HCT116 (cell line): ENCODE data around the gene NFKB1. TPM values are rescaled to one million over a fixed set of nuclear protein-coding genes. Genes with fewer than 3 reads are reported as not detected.

ENCODE experiments used
- ATAC-seq: fragments of 200-7000 bp; cut with Tn5 transposase; 2 replicates; pipeline ENCODE4 v1.9.1; 2020; ENCODE audit warnings: mild to moderate bottlenecking, moderate library complexity
- BruUV-seq: library from RNA; stranded (reverse); fragments of 400-500 nt; replicated peaks from 2 replicates; lab custom pipeline; 2021; lab: Mats Ljungman, UMichigan
- CTCF ChIA-PET: fragments of 300-600 bp; sonication (Branson Sonifier 250); formaldehyde crosslinking; loops from one replicate; lab custom pipeline; 2021; ENCODE audit warnings: antibody characterized with exemption; lab: Charles Lee
- POLR2A ChIA-PET: fragments of 300-600, 350-600 bp; sonication (Branson Sonifier 250); formaldehyde crosslinking; loops from one replicate; lab custom pipeline; 2021; ENCODE audit warnings: antibody characterized with exemption; lab: Charles Lee
- RAD21 ChIA-PET, 2 experiments: fragments of 300-600 bp; sonication (Branson Sonifier 250); formaldehyde crosslinking; loops; one replicate each; lab custom pipeline; 2023; ENCODE audit warnings: low total read pairs in 2 of 2; ENCODE audit not compliant: uncharacterized antibody in 2 of 2, unreplicated experiment in 2 of 2, low non-redundant PET in 1 of 2; lab: Charles Lee
- DNase-seq: peaks from one replicate; pipeline ENCODE4 v3.0.0-alpha.2; 2010; ENCODE audit warnings: low read depth, low spot score
- H2AFZ ChIP-seq: fragments of 200-600 bp; shearing (Covaris generic), sonication (generic); 2 replicates; pipeline ENCODE4 v1.6.1; 2017; ENCODE audit warnings: low read depth, mixed run types, mixed read lengths, antibody characterized with exemption, low read length; ENCODE audit not compliant: poor library complexity, severe bottlenecking
- H3K27ac ChIP-seq: 2 replicates; pipeline ENCODE4 v1.5.1; 2012; ENCODE audit warnings: low read depth, low read length
- H3K27me3 ChIP-seq: fragments of 200-600 bp; sonication (generic); 2 replicates; pipeline ENCODE4 v1.6.1; 2016; ENCODE audit warnings: mixed run types, low read length, mixed read lengths; ENCODE audit not compliant: insufficient read depth
- H3K36me3 ChIP-seq, 2 experiments: fragments of 200-500 bp in 1 of 2; fragments of 200-600 bp in 1 of 2; sonication (Bioruptor generic) in 1 of 2; sonication (generic) in 1 of 2; 2 replicates each; pipeline versions ENCODE4 v1.5.1 to v1.6.1; 2014 to 2016; ENCODE audit warnings: low read length in 2 of 2, inconsistent platforms in 1 of 2, mixed read lengths in 1 of 2, mixed run types in 1 of 2; ENCODE audit not compliant: insufficient read depth in 2 of 2, control insufficient read depth in 1 of 2
- H3K4me1 ChIP-seq, 2 experiments: fragments of 200-600 bp in 1 of 2; sonication (generic) in 1 of 2; 2 replicates each; pipeline versions ENCODE4 v1.5.1 to v1.6.1; 2012 to 2017; ENCODE audit warnings: low read length in 2 of 2, inconsistent platforms in 1 of 2, mild to moderate bottlenecking in 1 of 2, mixed read lengths in 1 of 2, mixed run types in 1 of 2, moderate library complexity in 1 of 2; ENCODE audit not compliant: insufficient read depth in 2 of 2, control insufficient read depth in 1 of 2
- H3K4me2 ChIP-seq: fragments of 200-600 bp; sonication (generic); 2 replicates; pipeline ENCODE4 v1.6.1; 2017; ENCODE audit warnings: mixed run types, low read length, mixed read lengths
- H3K4me3 ChIP-seq, 2 experiments: fragments of 200-600 bp in 1 of 2; sonication (generic) in 1 of 2; replicated peaks in 1 of 2; 2 replicates each; pipeline ENCODE4 v1.5.1; 2011 to 2016; ENCODE audit warnings: low read length in 2 of 2, control low read depth in 1 of 2, low read depth in 1 of 2, mild to moderate bottlenecking in 1 of 2, mixed read lengths in 1 of 2, mixed run types in 1 of 2
- H3K79me2 ChIP-seq: fragments of 200-600 bp; sonication (generic); 2 replicates; pipeline ENCODE4 v1.6.1; 2017; ENCODE audit warnings: mild to moderate bottlenecking, mixed run types, low read length, moderate library complexity, mixed read lengths; ENCODE audit not compliant: insufficient read depth
- H3K9ac ChIP-seq: fragments of 200-600 bp; sonication (generic); 2 replicates; pipeline ENCODE4 v1.6.1; 2016; ENCODE audit warnings: low read length, mixed read lengths
- H3K9me2 ChIP-seq: fragments of 200-600 bp; sonication (generic), shearing (Covaris generic); 2 replicates; pipeline ENCODE4 v1.6.1; 2017; ENCODE audit warnings: mixed run types, mild to moderate bottlenecking, moderate library complexity; ENCODE audit not compliant: insufficient read depth
- H3K9me3 ChIP-seq, 2 experiments: fragments of 200-500 bp in 1 of 2; fragments of 200-600 bp in 1 of 2; sonication (Bioruptor generic) in 1 of 2; sonication (generic) in 1 of 2; 2 replicates each; pipeline ENCODE4 v1.6.1; 2014 to 2017; ENCODE audit warnings: low read length in 2 of 2, mixed read lengths in 2 of 2, inconsistent platforms in 1 of 2, low read depth in 1 of 2, mild to moderate bottlenecking in 1 of 2, mixed run types in 1 of 2, moderate library complexity in 1 of 2; ENCODE audit not compliant: control insufficient read depth in 1 of 2, insufficient read depth in 1 of 2
- H4K20me1 ChIP-seq: fragments of 200-600 bp; sonication (generic), shearing (Covaris generic); 2 replicates; pipeline ENCODE4 v1.6.1; 2017; ENCODE audit warnings: mixed run types, mild to moderate bottlenecking, moderate library complexity; ENCODE audit not compliant: insufficient read depth
- ATF3 ChIP-seq: IDR thresholded peaks from 2 replicates; pipeline ENCODE4 v1.6.1; 2012
- CEBPB ChIP-seq: IDR thresholded peaks from 2 replicates; pipeline ENCODE4 v1.6.1; 2012; ENCODE audit warnings: low read depth
- EGR1 ChIP-seq: IDR thresholded peaks from 2 replicates; pipeline ENCODE4 v1.6.1; 2012; ENCODE audit warnings: low read depth
- EZH2 ChIP-seq: fragments of 200-600 bp; sonication (generic); IDR thresholded peaks from 2 replicates; pipeline ENCODE4 v1.6.1; 2017; ENCODE audit warnings: antibody characterized with exemption, mixed run types
- FOSL1 ChIP-seq: IDR thresholded peaks from 2 replicates; pipeline ENCODE4 v1.6.1; 2012; ENCODE audit warnings: low read depth
- JUND ChIP-seq: IDR thresholded peaks from 2 replicates; pipeline ENCODE4 v1.6.1; 2012
- POLR2A ChIP-seq: IDR thresholded peaks from 2 replicates; pipeline ENCODE4 v1.7.0; 2011; ENCODE audit warnings: borderline replicate concordance; ENCODE audit not compliant: insufficient read depth, insufficient read length; ENCODE audit errors: extremely low read depth
- POLR2AphosphoS5 ChIP-seq: IDR thresholded peaks from 2 replicates; pipeline ENCODE4 v1.6.1; 2011; ENCODE audit warnings: mild to moderate bottlenecking, low read depth, low read length, moderate library complexity
- REST ChIP-seq: IDR thresholded peaks from 2 replicates; pipeline ENCODE4 v1.6.1; 2012; ENCODE audit warnings: low read depth
- SIN3A ChIP-seq: IDR thresholded peaks from 2 replicates; pipeline ENCODE4 v1.6.1; 2012; ENCODE audit warnings: low read depth
- SP1 ChIP-seq: IDR thresholded peaks from 2 replicates; pipeline ENCODE4 v1.6.1; 2012; ENCODE audit warnings: low read depth
- TCF7L2 ChIP-seq: IDR thresholded peaks from 2 replicates; pipeline ENCODE4 v1.7.0; 2011; ENCODE audit warnings: borderline replicate concordance, inconsistent platforms; ENCODE audit not compliant: insufficient read depth, insufficient read length; ENCODE audit errors: extremely low read depth
- YY1 ChIP-seq: IDR thresholded peaks from 2 replicates; pipeline ENCODE4 v1.6.1; 2011; ENCODE audit warnings: low read length, low read depth, moderate library complexity, mild to moderate bottlenecking; ENCODE audit not compliant: insufficient replicate concordance; ENCODE audit errors: extremely low read depth
- ZBTB33 ChIP-seq: IDR thresholded peaks from 2 replicates; pipeline ENCODE4 v1.6.1; 2011; ENCODE audit warnings: mild to moderate bottlenecking, low read length, moderate library complexity; ENCODE audit not compliant: insufficient replicate concordance; ENCODE audit errors: extremely low read depth
- ZFX ChIP-seq: fragments of 450-650 bp; IDR thresholded peaks from 2 replicates; pipeline ENCODE4 v1.6.1; 2017
- ZNF274 ChIP-seq: fragments of 200-500 bp; sonication (Bioruptor generic); IDR thresholded peaks from 2 replicates; pipeline ENCODE4 v1.6.1; 2014; ENCODE audit warnings: mild to moderate bottlenecking, low read depth, low read length, inconsistent platforms
- intact Hi-C: fragments of 100-400 bp; cut with micrococcal nuclease; formaldehyde crosslinking; loops from 2 replicates; pipeline ENCODE4 v1.10.0; 2022
- total RNA-seq: library from RNA; stranded (reverse); gene quantifications from one replicate; pipeline ENCODE4 v1.2.1, GENCODE V29; 2021; ENCODE audit not compliant: unreplicated experiment

Gene NFKB1
- total RNA-seq, 1 experiment from 2014 or later: 29.4 TPM

- TF ChIP-seq ZFX (no peak), ZBTB33 (no peak), SIN3A (no peak), ATF3 (no peak), SP1 (no peak), TCF7L2 (no peak), POLR2AphosphoS5 (no peak), JUND (no peak), FOSL1 (no peak), EGR1 (no peak), ZNF274 (no peak), EZH2 (no peak), CEBPB (no peak), REST (no peak), POLR2A (no peak), YY1 (no peak)
- Histone ChIP-seq H3K9me2 (no peaks in the 10 kb centered on the region), H3K36me3 (peaks cover 2 to 16% of the 10 kb centered on the region in 2 experiments; a peak in 3 of 4 replicates), H3K4me2 (no peak overlapping the region), H3K79me2 (no peaks in the 10 kb centered on the region), H3K27ac (no peak overlapping the region), H3K9ac (no peak overlapping the region), H3K4me1 (no peaks in the 10 kb centered on the region), H3K27me3 (no peaks in the 10 kb centered on the region), H3K4me3 (no peak overlapping the region), H3K9me3 (no peaks in the 10 kb centered on the region), H2AFZ (no peak overlapping the region), H4K20me1 (0 out of 2 replicates have a peak, but pooled peaks cover 2% of the 10 kb centered on the region)
- DNase-seq (no peak), ATAC-seq (no peak)
- RAD21 ChIA-PET: no interaction called here
- CTCF ChIA-PET: interaction anchor here (1.1 kb wide), 1 partner anchor 21 kb away, joined by 3 read pairs; no protein-coding TSS in a partner anchor
- POLR2A ChIA-PET: no interaction called here
- BruUV-seq: no TSS peak
- intact Hi-C loops: no loop called here
These were observed 98.7 kb downstream of the NFKB1 start for GRCh38 chr4:102599886-102600285.
